Fibroblast of villous mesenchyme (primary cell): ENCODE measurements around the gene TLE3. TPM values are rescaled to one million over a fixed set of nuclear protein-coding genes. Genes with fewer than 3 reads are reported as not detected.

Experiments
- DNase-seq: peaks from one replicate; pipeline ENCODE4 v3.0.0-alpha.2; 2010; ENCODE audit warnings: low read depth
- H3K4me3 ChIP-seq: 2 replicates; pipeline ENCODE4 v1.5.1; 2011; ENCODE audit warnings: low read depth, mild to moderate bottlenecking, low read length
- CTCF ChIP-seq: IDR thresholded peaks from 2 replicates; pipeline ENCODE4 v1.5.1; 2012; ENCODE audit warnings: low read depth, mild to moderate bottlenecking, low read length; ENCODE audit not compliant: insufficient read depth
- total RNA-seq: library from RNA; depleted of rRNA; stranded (reverse); fragments of >200 nt; gene quantifications from 2 replicates; pipeline ENCODE4 v1.2.3, GENCODE V29; 2012

The TLE3 gene
- total RNA-seq, 1 donor: 13.0 TPM

DNA sequence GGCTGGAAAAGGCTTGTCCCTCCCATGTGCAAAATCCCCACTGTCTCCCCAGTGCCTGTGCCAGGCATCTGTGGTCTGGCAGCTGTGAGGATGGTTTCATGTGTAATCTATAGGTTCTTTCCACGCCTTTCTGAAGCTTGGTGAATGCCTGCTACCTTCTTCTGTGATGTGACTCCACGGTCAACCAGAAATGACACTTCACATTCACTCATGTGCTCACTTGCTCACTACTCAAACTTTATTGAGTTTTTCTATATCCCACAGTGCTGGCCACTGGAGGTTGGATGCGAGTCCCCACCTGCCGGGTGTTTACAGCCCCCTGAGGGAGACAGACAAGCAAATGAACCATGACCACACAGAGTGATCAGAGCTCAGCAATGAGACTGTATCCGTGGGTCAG lies 27.9 kb upstream of the TLE3 start:
- H3K4me3 ChIP-seq: no peak overlapping the region
- DNase-seq: no peak
- no peak for TF ChIP-seq CTCF

DNA sequence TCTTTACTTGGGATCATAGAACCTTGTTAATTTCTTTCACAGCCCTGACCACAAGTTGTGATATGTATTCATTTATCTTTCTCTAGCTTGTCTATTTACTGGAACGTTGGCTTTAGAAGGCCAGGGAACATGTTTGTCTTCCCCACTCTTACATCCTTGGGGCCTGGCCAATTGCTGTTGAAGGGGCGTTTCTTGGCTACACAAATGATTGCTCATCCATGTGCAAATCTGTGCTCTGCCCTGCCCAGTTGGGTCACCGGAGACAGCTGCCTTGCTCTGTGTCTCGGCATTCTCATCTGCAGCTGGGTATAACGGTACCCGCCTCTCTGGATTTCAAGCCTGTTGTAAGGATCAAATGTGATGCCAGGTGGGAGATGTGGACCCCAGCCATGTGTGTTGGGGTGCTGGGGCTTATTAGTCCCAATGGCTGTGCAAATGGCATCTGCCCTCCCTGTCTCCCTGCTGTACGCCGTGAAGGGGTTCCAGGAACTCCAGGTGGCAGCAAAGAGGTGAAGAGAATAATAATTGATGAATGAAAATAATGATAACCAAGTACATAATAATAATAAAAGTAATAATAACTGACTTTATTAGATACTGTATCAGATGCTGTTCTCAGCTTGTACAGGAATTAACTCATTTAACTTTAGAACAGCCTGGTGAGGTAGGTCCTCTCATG lies 24.0 kb upstream of the TLE3 start:
- TF ChIP-seq CTCF: peak; percentile 20
- peak; percentile 97 for DNase-seq

DNA sequence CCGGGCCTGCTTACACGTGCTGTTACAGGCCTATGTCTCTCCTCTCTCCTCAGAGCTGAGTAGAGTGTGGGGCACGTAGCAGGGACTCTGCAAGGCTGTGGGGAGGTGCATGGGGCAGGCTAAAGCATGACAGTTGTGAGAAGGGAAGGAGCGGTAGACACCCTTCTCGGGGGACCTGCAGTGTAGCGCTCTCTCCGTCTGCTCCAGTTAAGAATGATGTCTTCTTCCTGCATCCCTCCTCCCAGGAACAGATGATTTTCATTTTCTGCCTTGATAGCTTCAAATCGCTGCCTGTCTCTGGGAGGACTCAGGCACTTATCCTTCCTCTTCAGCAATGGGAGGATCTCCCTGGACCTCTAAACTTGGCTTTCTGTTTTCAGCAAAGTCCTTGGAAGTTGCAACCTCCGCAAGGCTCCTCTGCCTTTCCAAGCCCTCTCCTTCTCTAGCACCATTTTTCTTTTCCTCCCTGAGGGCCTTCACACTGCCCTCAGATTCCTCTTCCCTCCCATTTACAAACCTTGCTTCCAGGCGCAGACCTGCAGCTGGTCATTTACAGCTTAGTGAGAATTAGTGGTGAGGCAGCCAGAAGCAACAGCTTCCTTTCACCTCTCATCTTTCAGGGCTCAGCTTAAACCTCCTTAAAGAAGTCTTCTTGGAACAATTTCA lies 23.4 kb upstream of the TLE3 start:
- DNase-seq: no peak
- H3K4me3 ChIP-seq: no peak overlapping the region
- TF ChIP-seq CTCF: no peak

More for the DNA sequence above, 24.0 kb upstream of the TLE3 start:
- H3K4me3 ChIP-seq: no peak overlapping the region

DNA sequence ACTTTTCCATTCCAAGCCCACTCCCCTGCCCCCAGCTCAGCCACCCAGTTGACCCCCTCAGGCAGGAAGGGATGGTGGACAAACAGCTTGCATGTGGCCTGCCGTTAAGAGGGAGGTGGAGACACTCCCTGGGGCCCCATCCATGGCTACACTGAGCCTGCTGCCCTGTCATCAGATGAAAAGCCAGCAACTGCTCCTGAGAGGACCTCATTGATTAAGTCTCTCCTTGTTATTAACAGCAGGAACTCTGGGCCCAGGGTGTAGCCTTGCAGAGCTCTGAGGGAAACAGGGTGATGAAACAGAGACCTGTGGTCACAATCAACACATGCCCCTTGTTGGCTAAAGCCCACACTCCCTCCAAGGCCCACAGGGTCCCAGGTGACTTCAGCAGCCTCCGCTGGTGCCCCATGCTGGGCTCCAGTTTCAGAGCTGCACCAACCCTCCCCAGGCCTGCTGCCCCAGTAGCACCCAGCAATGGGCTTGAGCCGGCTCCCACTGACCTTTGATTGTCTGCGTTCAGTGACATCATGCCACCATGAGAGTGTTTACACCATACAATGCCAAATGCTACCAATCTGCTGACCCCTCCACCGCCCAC lies 22.3 kb upstream of the TLE3 start:
- TF ChIP-seq CTCF: no peak
- DNase-seq: no peak
- H3K4me3 ChIP-seq: no peak overlapping the region

- H3K4me3 ChIP-seq: no peak overlapping the region
- no peak for TF ChIP-seq CTCF
- DNase-seq: no peak
These were observed 20.9 kb upstream of the TLE3 start for GRCh38 chr15:70118599-70118998.

GRCh38 chr15:70116317-70116716 lies 18.6 kb upstream of the TLE3 start:
- TF ChIP-seq CTCF: no peak
- DNase-seq: no peak
- no peak overlapping the region for H3K4me3 ChIP-seq
